HG03342 (cell line): ENCODE measurements around the gene GPR15LG.
A peak's percentile ranks its signal among the peaks of the same experiment; 100 is the strongest.

ENCODE experiments used
- ATAC-seq: cut with Tn5 transposase; IDR thresholded peaks from one replicate; pipeline ENCODE4 v1.9.1; 2021; ENCODE audit warnings: mild to moderate bottlenecking, moderate library complexity; ENCODE audit not compliant: unreplicated experiment

GPR15LG gene

DNA sequence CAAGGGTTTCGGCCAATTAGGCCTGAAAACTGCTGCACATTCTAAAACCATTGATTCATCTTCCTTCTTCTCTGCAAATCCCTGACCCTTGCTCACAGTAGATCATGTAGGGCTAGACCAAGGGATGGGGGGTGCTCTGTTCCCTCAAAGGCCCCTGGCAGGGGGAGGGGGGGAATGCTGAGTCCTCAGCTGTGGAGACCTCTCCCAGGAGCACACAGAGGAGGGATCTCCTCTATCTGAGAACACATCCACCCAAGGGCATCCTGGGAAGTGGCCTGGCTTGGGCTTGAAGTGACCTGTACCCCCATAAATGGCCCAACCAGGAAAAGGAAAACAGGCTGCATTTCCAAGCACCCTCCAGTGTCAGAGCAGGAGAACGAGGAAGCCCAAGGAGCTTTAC lies 19.7 kb downstream of the GPR15LG start:
- no peak for ATAC-seq

DNA sequence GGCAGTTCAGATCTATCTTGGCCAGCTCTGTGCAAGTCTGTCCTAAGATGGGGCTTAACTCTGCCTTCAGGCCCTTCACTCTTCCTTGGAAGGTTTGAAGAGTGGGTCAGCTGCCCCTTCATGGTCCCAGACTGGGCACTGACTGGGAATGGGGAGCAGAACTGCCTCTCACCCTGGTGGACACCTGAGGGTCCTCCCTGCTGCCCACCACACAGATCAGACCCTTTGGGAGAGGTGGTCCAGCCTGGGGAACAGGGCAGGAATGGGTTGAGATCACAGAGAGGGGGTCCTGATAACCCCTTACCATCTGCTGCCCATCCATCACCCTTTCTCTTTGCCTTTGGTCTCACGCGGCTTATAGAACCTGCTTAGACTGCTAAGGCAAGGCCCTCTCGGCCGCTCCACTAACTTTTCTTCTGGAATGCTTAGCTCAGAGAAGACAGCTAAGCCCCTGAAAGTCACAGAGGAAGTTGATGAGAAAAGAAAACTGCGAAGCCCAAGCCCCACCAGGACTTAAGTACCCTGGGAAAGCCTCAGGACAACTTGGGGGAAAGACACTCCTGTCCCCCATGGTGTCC lies 20.3 kb downstream of the GPR15LG start:
- ATAC-seq: peak; percentile 21

DNA sequence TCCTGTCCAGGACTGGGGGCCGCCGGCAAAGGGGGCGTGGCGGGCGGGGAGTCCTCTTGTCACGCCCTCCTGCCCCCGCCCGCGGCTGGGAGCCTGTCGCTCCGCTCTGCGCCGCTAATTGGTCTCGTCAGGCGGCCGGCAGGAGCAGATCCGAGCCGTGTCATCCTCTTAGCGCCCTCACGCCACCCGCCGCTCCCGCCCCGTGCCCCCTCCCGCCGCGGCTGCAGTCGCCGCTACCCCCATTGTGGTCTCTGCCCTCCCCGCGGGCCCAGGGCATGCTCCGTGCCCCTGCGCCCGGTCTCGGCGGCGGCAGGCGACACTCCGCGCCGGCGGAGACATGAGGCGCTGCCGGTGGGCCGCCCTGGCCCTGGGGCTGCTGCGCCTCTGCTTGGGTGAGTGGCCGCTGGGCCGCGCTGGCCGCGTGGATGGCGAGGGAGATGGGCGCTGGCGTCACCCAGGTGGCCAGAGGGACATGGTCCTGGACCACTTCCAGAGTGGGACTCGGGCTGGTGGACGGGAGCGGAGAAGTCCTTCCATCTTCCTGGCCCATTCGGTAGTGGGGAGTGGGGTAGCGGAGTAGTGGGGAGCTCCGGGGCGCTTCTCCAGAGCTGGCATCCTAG lies 20.9 kb downstream of the GPR15LG start, which contains the start of gene CDHR1:
Gene CDHR1, plus strand, starts transcription at position 114 of the 620 bp plus-strand sequence. Its CDS starts 224 bp downstream, at position 338.
- peak; percentile 76 for ATAC-seq

DNA sequence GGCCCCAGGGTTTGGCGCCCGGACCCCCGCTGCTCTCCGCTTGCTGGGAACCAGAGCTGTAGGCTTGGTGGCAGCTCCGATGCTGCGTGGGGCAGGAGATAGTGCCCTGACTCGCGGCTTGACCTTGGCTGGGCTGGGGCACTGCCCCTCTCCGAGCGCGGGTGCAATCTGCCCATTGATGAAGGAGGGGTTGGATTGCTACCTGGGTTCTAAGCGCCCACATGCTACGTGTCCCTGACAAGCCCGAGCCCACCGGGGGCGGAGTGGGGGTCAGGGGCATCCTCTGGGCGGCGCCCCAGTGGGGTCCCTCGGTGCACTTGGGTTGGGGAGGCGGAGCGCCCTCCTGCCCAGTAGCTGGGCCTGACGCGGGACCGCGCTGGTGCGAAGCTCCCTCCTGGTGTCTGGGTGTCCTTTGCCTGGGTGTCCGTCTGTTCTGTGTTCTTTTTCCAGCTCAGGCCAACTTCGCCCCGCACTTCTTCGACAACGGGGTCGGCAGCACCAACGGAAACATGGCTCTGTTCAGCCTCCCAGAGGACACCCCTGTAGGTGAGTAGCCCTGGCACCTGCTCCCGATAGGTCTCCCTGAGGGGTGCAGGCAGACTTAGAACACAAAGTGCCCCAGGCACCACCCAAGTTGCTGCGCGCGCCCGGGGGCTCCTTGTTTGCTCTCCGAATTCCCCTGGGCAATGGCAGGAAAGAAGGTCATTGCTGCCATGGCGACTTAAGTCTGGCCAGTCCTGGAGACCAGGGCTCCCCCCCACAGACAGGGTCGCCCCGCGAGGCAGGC lies 21.6 kb downstream of the GPR15LG start:
- no peak for ATAC-seq

DNA sequence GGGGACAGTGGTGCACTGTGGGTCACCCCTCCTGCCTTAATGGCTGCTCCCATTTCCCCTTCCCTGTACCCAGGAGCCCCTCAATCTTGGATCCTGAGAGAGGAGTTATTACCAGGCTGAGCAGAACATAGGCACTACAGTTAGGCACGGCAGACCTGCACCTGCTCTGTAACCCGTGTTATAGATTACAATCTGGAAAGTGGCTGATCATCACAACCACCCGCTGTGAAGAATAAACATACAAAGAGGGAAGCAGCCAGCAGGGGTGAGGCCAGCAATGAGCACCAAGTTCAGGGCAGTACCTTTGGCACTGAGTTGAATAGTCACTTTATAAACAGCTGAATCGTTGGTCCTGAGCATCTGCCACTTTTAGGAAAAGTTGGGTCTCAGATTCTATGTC lies 22.5 kb downstream of the GPR15LG start:
- no peak for ATAC-seq

DNA sequence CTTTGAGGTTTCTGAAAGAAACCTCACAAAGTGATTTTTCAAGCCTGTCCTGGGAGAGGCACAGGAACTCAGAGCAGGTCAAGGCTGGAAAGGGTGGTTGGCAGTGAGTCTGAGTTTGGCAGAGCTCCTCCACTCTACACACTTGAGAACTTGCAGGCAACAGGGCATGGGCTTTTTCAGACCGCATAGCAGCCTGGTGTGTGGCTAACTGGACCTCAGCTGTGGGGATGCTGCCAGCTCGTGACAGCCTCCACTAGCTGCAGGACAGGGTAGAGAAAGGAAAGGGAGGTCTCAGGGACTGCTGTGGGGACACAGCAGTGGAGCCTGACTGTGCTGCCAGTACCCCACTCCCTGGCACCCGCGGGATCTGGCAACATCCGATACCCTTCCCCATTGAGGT lies 23.3 kb downstream of the GPR15LG start:
- ATAC-seq: no peak

DNA sequence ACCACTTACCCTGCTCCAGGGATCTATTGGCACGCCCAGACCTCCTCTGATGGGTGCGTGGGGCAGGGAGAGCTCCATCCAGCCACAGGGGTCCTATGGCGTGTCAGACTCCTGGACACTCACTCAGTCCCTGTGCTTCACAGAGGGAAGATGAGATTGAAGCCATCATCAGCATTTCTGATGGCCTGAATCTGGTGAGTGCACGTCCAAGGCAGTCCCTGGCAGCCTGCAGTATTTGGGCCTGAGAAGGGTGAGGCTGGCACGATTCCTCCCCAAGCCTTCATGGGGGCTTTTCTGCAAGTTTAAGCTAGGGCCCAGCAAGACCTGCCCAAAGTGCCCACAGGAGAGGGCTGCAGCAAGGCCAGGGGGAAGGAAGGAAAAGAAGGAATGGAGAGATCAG lies 24.0 kb downstream of the GPR15LG start:
- ATAC-seq: no peak

DNA sequence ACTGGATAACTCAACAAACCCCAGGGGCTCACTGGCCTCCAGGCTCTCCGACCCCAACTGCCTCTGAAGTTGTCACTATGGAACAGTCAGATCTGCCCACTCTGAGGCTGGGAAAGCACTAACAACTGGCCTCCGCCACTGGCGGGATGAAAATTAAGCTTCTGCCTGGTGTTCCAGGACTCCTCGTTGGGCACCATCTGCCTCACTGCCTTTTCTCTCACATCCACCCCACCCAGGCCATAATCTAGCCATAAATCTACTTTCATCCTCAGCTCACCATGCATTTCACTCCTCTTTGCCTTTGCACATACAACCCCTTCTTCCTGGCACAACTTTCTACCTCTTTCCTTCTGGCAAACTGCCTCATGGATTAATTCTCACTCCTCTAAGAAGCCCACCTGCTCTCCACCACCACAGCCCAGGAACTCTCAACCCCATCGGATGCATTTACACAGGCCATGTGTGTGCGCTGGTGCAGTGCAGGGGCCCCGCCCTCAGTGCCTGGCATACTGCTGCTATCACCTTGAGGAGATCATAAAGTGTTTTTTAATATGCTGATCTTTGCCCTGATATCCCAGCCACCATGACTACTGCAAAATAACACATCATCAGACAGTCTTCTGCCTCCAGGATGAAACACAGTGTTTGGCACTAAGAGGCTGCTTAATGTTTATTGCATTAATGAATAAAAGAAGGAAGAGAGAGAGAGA lies 24.8 kb downstream of the GPR15LG start:
- ATAC-seq: no peak

DNA sequence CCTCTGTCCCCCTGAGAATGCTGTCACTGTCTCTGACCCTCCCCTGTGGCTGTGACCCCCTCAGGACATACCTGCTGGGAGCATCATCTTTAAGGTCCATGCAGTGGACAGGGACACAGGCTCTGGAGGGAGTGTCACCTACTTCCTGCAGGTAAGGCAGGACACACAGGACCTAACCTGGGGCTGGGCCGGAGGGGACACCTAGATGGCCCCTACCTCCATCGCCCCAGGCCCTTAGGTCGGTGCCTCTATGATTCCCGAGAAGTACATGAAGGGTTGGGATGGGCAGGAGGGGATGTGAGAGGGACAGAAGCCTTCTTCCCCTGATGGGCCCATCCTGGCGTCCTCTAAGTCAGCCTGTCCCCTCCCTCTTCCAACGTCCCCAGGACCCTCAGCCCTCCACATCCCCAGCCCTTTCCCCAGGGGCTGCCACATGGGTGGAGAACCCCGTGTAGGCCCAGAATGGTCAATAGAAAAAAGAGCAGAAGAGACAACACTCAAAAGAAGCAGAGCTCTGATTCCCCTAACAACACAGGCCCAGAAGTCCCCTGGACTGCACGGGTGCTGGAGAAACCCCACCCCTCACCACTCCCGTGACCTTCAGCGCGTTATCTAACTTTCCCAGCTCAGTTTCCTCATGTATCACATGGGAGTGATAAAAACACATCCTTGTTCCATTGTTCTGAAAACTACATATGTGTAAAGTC lies 27.1 kb downstream of the GPR15LG start:
- no peak for ATAC-seq

DNA sequence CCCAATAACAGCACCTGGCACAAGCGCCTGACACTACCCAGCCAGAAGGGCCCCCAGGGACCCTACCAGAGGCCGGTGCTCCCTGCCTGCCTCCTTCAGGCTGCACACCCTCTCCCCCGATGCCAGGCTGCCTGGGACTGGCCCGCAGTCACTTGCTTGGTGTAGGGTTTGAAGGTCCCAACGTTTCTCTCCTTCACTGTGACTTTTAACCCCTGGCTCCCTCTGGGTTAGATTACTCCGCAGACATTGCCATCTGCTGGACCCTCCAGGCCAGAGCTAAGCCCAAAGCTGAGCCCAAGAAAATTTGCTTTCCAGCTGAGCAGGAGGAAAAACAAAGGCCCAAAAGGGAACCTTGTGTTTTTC lies 27.6 kb downstream of the GPR15LG start:
- ATAC-seq: no peak

DNA sequence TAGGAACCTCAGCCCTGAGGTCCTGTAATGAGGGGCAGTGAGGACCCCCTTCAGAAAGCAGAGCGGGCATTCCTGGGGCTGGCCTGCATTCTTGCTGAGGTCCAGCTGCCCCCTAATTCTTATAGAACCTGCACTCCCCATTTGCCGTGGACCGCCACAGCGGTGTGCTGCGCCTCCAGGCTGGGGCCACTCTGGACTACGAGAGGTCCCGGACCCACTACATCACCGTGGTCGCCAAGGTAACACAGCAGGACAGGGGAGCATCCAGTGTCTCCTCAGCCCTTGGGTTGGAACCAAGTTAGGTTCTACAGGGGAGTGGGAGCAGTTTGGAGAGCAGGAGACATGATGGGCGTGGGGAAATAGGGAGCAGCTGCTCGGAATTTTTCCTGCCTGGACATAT lies 28.1 kb downstream of the GPR15LG start:
- ATAC-seq: no peak

DNA sequence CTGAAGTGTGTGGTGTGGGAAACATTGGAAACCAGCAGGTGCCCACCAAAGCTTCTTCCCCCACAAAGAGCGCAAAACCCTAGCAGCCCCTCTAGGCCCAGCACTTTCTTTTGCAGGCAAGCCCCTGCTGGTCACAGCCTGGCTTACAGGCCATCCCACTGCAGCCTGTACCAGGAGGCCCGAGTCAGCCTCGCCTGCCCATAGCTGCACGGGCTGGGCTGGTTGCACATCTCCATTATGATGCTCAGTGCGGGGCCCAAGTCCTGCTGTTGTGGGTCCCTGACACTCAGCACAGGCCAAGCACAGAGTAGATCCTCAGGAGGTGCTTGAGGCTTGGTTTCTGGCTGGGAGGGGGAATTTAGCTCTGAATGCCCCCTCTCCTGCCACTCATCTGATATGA lies 28.7 kb downstream of the GPR15LG start:
- ATAC-seq: no peak

DNA sequence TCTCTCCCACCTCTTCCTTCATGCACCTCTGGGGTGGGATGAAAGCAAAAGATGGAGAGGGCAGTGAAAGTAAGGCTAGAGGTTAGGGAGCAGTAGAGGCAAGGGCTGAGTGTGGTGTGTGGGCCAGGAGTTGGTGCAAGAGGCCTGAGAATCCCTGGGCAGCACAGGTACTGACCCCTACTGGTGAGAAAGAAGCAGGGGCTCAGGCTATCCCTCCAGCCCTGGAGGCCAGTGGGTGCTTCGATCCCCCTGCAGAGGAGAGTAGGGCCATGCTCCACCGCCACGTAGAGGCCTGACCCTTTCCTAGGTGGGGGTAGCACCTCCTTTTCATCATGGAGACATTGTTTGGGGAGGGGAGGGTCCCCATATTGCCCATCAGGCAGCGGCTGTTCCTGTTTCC lies 30.5 kb downstream of the GPR15LG start:
- ATAC-seq: peak; percentile 62

DNA sequence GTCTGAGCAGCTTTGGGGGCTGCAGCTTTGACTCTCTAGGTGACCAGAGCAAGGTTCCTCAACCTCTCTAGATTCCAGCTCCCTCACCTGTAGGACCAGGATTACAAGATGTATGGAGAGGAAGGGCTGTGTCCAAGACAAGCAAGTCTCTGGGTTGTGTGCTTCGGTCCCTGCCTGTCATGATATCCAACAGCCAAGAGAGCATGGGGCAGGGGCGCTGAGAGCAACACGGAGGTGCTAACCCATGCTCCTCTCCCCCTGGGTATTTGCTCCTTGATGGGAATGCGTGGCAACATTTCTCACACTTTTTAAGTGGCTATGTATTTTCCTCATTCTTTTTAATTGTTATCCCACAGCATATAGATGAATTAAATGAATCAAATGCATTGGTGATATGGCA lies 31.0 kb downstream of the GPR15LG start:
- no peak for ATAC-seq

DNA sequence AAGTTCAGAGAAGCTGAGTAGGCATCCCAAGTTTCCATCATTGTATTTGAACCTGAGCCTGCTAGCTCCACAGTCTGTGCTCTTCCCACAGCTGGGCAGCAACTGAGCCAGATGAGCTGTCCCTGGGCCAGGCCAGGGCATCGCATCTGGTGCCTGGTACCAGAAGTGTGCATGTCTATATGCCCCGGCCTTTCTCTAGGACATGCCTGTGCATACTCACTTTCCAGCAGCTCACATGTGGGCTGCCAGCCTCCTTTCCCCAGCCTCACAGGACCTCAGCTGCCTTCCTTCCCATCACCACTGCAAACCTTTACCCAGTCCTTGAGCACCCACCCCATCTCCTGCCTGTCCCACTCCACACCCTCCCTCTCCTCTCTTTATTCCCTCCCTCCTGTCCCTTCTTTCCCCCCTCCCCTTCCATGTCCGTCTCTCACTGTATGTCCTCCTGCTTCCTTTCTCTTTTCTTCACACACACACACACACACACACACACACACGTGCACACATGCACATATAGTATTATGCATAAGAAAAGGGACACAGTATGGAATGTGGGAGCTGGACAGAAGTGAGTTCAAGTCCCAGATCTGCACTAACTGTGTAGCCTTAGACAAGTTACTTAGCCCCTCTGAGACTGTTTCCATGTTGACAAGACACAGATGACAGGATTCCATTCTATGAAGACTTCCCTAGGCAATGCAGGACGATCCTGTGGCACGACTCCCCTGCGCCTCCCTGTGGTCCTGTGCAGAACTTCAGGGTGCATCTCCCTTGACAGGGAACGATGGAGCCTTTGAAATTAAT lies 31.6 kb downstream of the GPR15LG start:
- ATAC-seq: peak; percentile 74

DNA sequence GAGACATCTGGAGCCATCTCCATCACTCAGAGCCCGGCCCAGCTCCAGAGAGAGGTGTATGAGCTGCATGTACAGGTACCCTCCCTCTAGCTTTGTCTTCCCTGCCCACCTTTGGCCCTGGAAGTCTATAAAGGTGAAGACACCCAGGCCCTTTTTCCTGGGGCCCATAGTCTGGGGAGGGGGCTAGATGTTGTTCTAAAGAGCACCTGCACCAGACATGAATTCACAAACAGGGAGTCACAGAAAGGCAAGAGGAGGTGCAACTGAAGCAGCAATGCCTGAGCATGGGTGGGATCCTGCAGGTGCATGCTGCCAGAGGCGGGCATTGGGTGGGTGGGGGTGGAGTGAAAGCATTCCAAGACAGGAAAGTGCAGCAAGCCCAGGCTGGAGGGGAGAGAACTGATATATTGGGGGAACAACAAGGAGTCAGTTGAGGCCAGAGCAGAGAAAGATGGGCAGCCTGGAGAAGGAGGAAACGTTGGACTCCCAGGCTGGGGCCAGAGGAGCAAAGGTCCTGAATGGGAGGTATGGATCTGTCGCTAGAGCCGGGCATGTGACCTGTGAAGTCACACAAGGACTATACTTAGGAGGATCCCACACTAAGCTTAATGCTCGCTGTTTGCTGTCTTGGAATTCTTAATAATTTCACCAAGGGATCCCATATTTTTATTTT lies 32.4 kb downstream of the GPR15LG start:
- no peak for ATAC-seq

DNA sequence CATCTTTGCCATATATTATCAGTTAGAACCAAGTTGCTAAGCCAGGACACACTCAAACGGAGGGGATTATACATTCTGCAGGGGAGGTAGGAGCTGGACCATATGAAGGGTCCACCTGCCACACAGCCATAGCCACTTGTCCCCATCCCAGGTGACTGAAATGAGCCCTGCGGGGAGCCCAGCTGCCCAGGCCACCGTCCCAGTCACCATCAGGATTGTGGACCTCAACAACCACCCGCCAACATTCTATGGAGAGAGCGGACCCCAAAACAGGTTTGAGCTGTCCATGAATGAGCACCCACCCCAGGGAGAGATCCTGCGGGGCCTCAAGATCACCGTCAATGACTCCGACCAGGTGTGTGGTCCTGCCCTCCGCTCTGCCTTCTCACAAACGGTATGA lies 34.4 kb downstream of the GPR15LG start:
- ATAC-seq: no peak

DNA sequence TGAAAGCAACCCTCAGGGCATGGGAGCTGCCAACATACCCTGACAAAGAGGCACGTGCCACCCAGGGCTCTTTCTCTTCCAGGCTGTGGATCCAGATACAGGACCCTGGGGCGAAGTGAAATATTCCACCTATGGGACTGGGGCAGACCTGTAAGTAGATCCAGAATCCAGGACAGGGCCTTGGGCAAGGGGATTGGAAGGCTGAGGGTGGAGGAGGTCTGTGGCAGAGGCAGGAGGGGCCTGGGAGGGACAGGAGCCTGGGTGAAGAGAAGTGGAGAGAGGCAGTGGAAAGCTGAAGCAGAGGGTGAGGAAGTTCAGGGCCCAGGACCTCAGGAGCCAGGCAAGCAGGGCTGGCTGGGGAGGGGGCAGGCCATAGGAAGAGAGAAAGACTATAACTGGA lies 38.0 kb downstream of the GPR15LG start:
- no peak for ATAC-seq

DNA sequence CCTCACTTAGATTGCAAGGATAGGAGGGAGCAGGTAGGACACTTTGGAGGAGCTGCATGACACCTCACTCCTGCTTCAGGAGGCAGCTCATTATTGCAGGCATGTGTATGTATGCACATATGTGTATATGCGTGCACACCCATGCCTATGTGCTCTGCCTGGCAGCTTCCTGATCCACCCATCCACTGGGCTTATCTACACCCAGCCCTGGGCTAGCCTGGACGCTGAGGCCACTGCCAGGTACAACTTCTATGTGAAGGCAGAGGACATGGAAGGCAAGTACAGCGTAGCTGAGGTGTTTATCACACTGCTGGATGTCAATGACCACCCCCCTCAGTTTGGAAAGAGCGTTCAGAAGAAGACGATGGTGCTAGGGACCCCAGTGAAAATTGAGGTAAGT lies 38.4 kb downstream of the GPR15LG start:
- ATAC-seq: no peak

DNA sequence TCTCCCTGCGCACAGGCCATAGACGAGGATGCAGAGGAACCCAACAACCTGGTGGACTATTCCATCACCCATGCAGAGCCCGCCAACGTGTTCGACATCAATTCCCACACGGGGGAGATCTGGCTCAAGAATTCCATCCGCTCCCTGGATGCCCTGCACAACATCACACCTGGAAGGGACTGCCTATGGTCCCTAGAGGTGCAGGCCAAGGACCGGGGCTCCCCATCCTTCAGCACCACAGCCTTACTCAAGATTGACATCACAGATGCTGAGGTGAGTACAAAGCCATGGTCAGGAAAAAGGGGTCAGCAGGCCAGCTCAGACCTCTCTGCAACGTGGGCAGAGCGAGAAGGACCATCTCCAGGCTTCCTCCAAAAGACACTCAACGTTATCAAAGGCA lies 39.5 kb downstream of the GPR15LG start:
- ATAC-seq: no peak
